Measurements from ENCODE around the gene KRTAP20-3.

The KRTAP20-3 gene

GRCh38 chr21:30642564-30642963 lies at the start of gene KRTAP20-3:
KRTAP20-3 (plus strand) TSS chr21:30642864.
- H3K4me3 ChIP-seq (ENCODE audit: low read depth in 1 of 2, low read length in 1 of 2): no peak within 1 kb of the TSS
- no peaks in the 10 kb centered on the region for H3K9me3 ChIP-seq
- H3K36me3 ChIP-seq: no peaks in the 10 kb centered on the region
- H3K4me1 ChIP-seq (ENCODE audit: control insufficient read depth in 1 of 2, insufficient read depth in 1 of 2, low read depth in 1 of 2, low read length in 1 of 2): no peaks in the 10 kb centered on the region
- TF ChIP-seq CTCF (IDR thresholded peaks at IDR 0.05): no peak
- H3K27ac ChIP-seq: no peak within 1 kb of the TSS
- H3K27me3 ChIP-seq: no peaks in the 10 kb centered on the region

GRCh38 chr21:30598802-30599201 lies 43.9 kb upstream of the KRTAP20-3 start, which contains the start of gene KRTAP6-2:
KRTAP6-2 (minus strand) TSS chr21:30598902; CDS start chr21:30598874, 28 bp downstream.
- Histone ChIP-seq H3K9me3 (no peaks in the 10 kb centered on the region), H3K27me3 (no peaks in the 10 kb centered on the region), H3K4me3 (ENCODE audit: low read depth in 1 of 2, low read length in 1 of 2) (no peak within 1 kb of the TSS), H3K36me3 (no peaks in the 10 kb centered on the region), H3K4me1 (ENCODE audit: control insufficient read depth in 1 of 2, insufficient read depth in 1 of 2, low read depth in 1 of 2, low read length in 1 of 2) (no peaks in the 10 kb centered on the region), H3K27ac (no peak within 1 kb of the TSS)
- no peak for TF ChIP-seq CTCF (IDR thresholded peaks at IDR 0.05)

GRCh38 chr21:30600787-30601186 lies 41.9 kb upstream of the KRTAP20-3 start, which contains the start of gene KRTAP22-1:
KRTAP22-1 (plus strand) TSS chr21:30601087.
- no peaks in the 10 kb centered on the region for H3K9me3 ChIP-seq
- H3K27me3 ChIP-seq: no peaks in the 10 kb centered on the region
- no peaks in the 10 kb centered on the region for H3K36me3 ChIP-seq
- TF ChIP-seq CTCF (IDR thresholded peaks at IDR 0.05): no peak
- H3K4me1 ChIP-seq (ENCODE audit: control insufficient read depth in 1 of 2, insufficient read depth in 1 of 2, low read depth in 1 of 2, low read length in 1 of 2): no peaks in the 10 kb centered on the region
- no peak within 1 kb of the TSS for H3K27ac ChIP-seq
- no peak within 1 kb of the TSS for H3K4me3 ChIP-seq (ENCODE audit: low read depth in 1 of 2, low read length in 1 of 2)

- no peaks in the 10 kb centered on the region for H3K4me1 ChIP-seq (ENCODE audit: control insufficient read depth in 1 of 2, insufficient read depth in 1 of 2, low read depth in 1 of 2, low read length in 1 of 2)
- H3K4me3 ChIP-seq (ENCODE audit: low read depth in 1 of 2, low read length in 1 of 2): no peak overlapping the region
- no peak overlapping the region for H3K27ac ChIP-seq
- no peaks in the 10 kb centered on the region for H3K36me3 ChIP-seq
- no peak for TF ChIP-seq CTCF (IDR thresholded peaks at IDR 0.05)
- no peaks in the 10 kb centered on the region for H3K27me3 ChIP-seq
- H3K9me3 ChIP-seq: no peaks in the 10 kb centered on the region
Measured at GRCh38 chr21:30605968-30606367, 36.7 kb upstream of the KRTAP20-3 start.

- H3K36me3 ChIP-seq: no peaks in the 10 kb centered on the region
- no peaks in the 10 kb centered on the region for H3K27me3 ChIP-seq
- H3K4me3 ChIP-seq (ENCODE audit: low read depth in 1 of 2, low read length in 1 of 2): no peak overlapping the region
- H3K9me3 ChIP-seq: no peaks in the 10 kb centered on the region
- no peak for TF ChIP-seq CTCF (IDR thresholded peaks at IDR 0.05)
- no peak overlapping the region for H3K27ac ChIP-seq
- no peaks in the 10 kb centered on the region for H3K4me1 ChIP-seq (ENCODE audit: control insufficient read depth in 1 of 2, insufficient read depth in 1 of 2, low read depth in 1 of 2, low read length in 1 of 2)
Measured at GRCh38 chr21:30612132-30612531, 30.5 kb upstream of the KRTAP20-3 start.

- Histone ChIP-seq H3K4me1 (ENCODE audit: control insufficient read depth in 1 of 2, insufficient read depth in 1 of 2, low read depth in 1 of 2, low read length in 1 of 2) (no peaks in the 10 kb centered on the region), H3K4me3 (ENCODE audit: low read depth in 1 of 2, low read length in 1 of 2) (no peak within 1 kb of the TSS), H3K27ac (no peak within 1 kb of the TSS), H3K27me3 (no peaks in the 10 kb centered on the region), H3K36me3 (no peaks in the 10 kb centered on the region), H3K9me3 (no peaks in the 10 kb centered on the region)
- no peak for TF ChIP-seq CTCF (IDR thresholded peaks at IDR 0.05)
Measured at GRCh38 chr21:30613836-30614235, 28.8 kb upstream of the KRTAP20-3 start, which contains the start of gene KRTAP6-1. KRTAP6-1 (minus strand) TSS chr21:30613930; CDS start chr21:30613904, 26 bp downstream.

Data from neutrophil (primary cell).